KMS-11 (cell line): Measurements from ENCODE around the gene ONECUT3.

Experiments
- H2AFZ ChIP-seq: fragments of 200-600 bp; sonication (generic); 2 replicates; pipeline ENCODE4 v1.6.1; 2016; ENCODE audit warnings: antibody characterized with exemption, mixed run types, low read depth
- H3K27ac ChIP-seq: fragments of 200-600 bp; sonication (generic); 2 replicates; pipeline ENCODE4 v1.6.1; 2016; ENCODE audit warnings: mild to moderate bottlenecking, mixed run types
- H3K27me3 ChIP-seq: fragments of 200-600 bp; sonication (generic); 2 replicates; pipeline ENCODE4 v1.6.1; 2017; ENCODE audit warnings: mild to moderate bottlenecking, low read depth, mixed run types, moderate library complexity; ENCODE audit not compliant: insufficient read depth
- H3K36me3 ChIP-seq: fragments of 200-600 bp; sonication (generic); 2 replicates; pipeline ENCODE4 v1.6.1; 2017; ENCODE audit warnings: mild to moderate bottlenecking, mixed run types; ENCODE audit not compliant: insufficient read depth
- H3K4me1 ChIP-seq: fragments of 200-600 bp; sonication (generic); 2 replicates; pipeline ENCODE4 v1.6.1; 2016; ENCODE audit warnings: mild to moderate bottlenecking, low read depth, mixed run types; ENCODE audit not compliant: poor library complexity, severe bottlenecking
- H3K4me2 ChIP-seq: fragments of 200-600 bp; sonication (generic); 2 replicates; pipeline ENCODE4 v1.7.0; 2016; ENCODE audit warnings: mild to moderate bottlenecking, mixed run types
- H3K4me3 ChIP-seq: fragments of 200-600 bp; sonication (generic); IDR thresholded peaks from 2 replicates; pipeline ENCODE4 v1.6.1; 2017; ENCODE audit warnings: low read depth, low read length, mixed read lengths; ENCODE audit not compliant: insufficient read depth
- H3K79me2 ChIP-seq: fragments of 200-600 bp; sonication (generic); 2 replicates; pipeline ENCODE4 v1.6.1; 2016; ENCODE audit warnings: low read depth, mixed run types; ENCODE audit not compliant: insufficient read depth
- H3K9ac ChIP-seq: fragments of 200-600 bp; sonication (generic); 2 replicates; pipeline ENCODE4 v1.6.1; 2016; ENCODE audit warnings: mild to moderate bottlenecking, mixed run types
- H4K20me1 ChIP-seq: fragments of 200-600 bp; sonication (generic); 2 replicates; pipeline ENCODE4 v1.6.1; 2016; ENCODE audit warnings: mild to moderate bottlenecking, mixed run types; ENCODE audit not compliant: insufficient read depth
- CTCF ChIP-seq: fragments of 200-600 bp; sonication (generic); conservative IDR thresholded peaks from 2 replicates; pipeline ENCODE4 v1.6.1; 2017; ENCODE audit warnings: low read depth, mild to moderate bottlenecking, antibody characterized with exemption, low read length, moderate library complexity, mixed read lengths

ONECUT3 gene

GRCh38 chr19:1785310-1785709, 32.0 kb downstream of the ONECUT3 start:
- Histone ChIP-seq H3K4me2 (no peak overlapping the region), H3K4me1 (no peaks in the 10 kb centered on the region), H3K79me2 (no peaks in the 10 kb centered on the region), H3K9ac (no peak overlapping the region), H3K36me3 (no peaks in the 10 kb centered on the region), H3K4me3 (no peak overlapping the region), H4K20me1 (no peaks in the 10 kb centered on the region), H3K27ac (no peak overlapping the region), H2AFZ (no peak overlapping the region), H3K27me3 (peaks cover 70% of the 10 kb centered on the region)
- no peak for TF ChIP-seq CTCF

- no peaks in the 10 kb centered on the region for H3K4me1 ChIP-seq
- no peak overlapping the region for H3K4me2 ChIP-seq
- no peak overlapping the region for H3K27ac ChIP-seq
- no peak overlapping the region for H2AFZ ChIP-seq
- H3K9ac ChIP-seq, result no peak overlapping the region
- H4K20me1 ChIP-seq, result no peaks in the 10 kb centered on the region
- no peak overlapping the region for H3K4me3 ChIP-seq
- H3K36me3 ChIP-seq, result no peaks in the 10 kb centered on the region
- peaks cover 65% of the 10 kb centered on the region for H3K27me3 ChIP-seq
- H3K79me2 ChIP-seq, result no peaks in the 10 kb centered on the region
- TF ChIP-seq CTCF, result no peak
These were observed 33.4 kb downstream of the ONECUT3 start for GRCh38 chr19:1786668-1787067.

- Histone ChIP-seq H3K9ac (no peak overlapping the region), H2AFZ (no peak overlapping the region), H3K27ac (no peak overlapping the region), H3K79me2 (no peaks in the 10 kb centered on the region), H3K36me3 (no peaks in the 10 kb centered on the region), H4K20me1 (no peaks in the 10 kb centered on the region), H3K4me1 (no peaks in the 10 kb centered on the region), H3K4me3 (no peak overlapping the region), H3K27me3 (peaks cover 63% of the 10 kb centered on the region), H3K4me2 (no peak overlapping the region)
- TF ChIP-seq CTCF, result no peak
These were observed 33.8 kb downstream of the ONECUT3 start for GRCh38 chr19:1787116-1787515.

- TF ChIP-seq CTCF, result no peak
- Histone ChIP-seq H3K27ac (no peak overlapping the region), H4K20me1 (no peaks in the 10 kb centered on the region), H3K4me3 (no peak overlapping the region), H2AFZ (no peak overlapping the region), H3K9ac (no peak overlapping the region), H3K27me3 (peaks cover 56% of the 10 kb centered on the region), H3K36me3 (no peaks in the 10 kb centered on the region), H3K79me2 (no peaks in the 10 kb centered on the region), H3K4me1 (no peaks in the 10 kb centered on the region), H3K4me2 (no peak overlapping the region)
These were observed 36.1 kb downstream of the ONECUT3 start for GRCh38 chr19:1789261-1790041.
